NCI-H748 (cell line): Measurements from ENCODE around the gene GLIPR1.
"Not testable (repeated sequence)": the region's sequence is repeated elsewhere in the genome, so short reads cannot be mapped to it uniquely, and the experiment has no call there.

Experiments
- DNase-seq: peaks from one replicate; lab custom pipeline; 2025; ENCODE audit not compliant: unreplicated experiment; lab: John Stamatoyannopoulos, UW

GLIPR1 gene

DNA sequence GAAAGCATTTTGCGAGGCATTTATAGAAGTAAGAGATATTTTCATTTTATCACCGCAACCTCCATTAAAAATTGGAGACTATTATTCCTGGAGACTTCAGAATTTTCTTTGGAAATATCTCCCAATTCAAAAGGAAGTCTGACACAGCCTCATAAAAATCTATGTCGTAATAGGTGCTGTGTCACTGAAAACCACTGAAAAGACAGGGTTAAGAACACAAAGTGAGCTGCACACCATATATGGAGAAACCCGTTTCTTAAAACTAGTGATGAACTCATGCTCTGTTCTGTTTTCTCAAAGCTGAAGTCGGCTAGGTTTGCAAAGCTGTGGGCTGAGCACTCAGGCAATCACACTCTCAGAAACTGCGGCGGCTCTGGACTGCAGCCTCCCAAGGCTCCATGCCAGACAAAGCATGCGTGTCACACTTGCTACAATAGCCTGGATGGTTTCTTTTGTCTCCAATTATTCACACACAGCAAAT is at the start of gene GLIPR1:
GLIPR1 (plus strand) TSS at position 287 of the 481 bp plus-strand sequence; CDS start at position 413, 126 bp downstream.
- DNase-seq: no peak

DNA sequence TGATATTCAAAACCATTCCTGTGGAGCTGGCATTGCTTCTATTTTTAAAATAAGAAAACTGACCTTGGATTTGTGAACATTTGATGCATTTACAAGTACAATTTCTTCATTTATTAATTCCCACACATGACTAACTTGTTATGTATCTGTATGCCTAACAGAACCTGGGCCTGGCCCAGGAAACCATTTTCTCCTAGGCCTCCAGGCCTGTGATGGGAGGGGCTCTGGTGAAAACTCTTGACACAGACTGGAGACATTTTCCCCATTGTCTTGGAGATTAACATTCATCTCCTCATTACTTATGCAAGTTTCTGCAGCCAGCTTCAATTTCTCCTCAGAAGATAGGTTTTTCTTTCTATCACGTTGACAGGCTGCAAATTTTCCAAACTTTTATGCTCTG is 47.6 kb upstream of the GLIPR1 start:
- no peak for DNase-seq

DNA sequence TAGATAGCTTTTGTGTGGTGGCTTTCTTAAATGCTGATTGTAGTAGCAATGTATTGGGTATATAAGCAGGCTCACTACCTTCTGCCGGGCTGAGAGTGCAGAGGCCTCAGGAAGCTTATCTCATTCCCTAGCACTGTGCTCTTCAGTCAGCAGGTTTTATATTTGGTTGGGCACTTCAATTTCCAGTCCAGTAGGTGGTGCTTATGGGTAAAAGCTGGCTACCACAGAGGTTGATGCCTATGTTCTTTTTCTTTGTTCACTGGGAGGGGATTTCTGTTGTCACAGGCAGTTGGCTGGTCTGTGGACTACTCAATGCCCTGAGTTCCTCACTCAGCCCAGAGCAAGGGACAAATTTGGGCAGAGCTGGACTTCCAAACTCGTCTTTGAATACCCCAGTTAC is 43.0 kb upstream of the GLIPR1 start:
- DNase-seq: no peak

DNA sequence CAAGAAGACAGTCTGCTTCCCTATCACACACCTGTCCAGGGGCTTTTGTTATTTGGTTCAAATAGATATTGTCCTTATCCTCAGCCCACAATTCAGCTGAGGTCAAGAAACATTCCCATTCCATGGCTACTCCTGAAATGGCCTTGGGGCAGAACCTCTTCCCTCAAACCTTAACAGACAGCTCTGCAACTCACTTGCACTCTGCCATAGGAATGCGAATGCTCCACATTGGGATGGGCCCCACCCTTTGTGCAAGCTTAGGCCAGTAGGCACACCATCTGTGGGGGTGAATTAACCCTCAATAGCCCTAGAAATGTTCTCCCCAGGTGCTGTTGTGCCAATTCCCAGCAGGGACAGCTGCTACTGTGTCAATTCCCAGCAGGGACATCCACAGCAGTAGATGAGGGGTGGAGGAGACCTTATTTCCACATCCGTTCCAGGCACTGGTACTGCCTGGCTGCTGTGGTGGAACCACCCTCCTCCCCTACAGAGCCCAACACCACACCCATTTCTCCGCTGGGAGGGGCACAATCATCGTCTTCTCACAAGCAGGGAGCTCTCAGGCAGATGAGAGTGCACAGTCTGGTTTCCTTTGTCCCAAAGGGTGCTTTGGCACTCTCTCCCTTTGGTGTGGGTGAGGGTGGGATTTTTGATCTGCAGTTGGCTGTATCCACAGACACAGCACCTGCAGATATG is 42.3 kb upstream of the GLIPR1 start:
- DNase-seq: no peak

DNA sequence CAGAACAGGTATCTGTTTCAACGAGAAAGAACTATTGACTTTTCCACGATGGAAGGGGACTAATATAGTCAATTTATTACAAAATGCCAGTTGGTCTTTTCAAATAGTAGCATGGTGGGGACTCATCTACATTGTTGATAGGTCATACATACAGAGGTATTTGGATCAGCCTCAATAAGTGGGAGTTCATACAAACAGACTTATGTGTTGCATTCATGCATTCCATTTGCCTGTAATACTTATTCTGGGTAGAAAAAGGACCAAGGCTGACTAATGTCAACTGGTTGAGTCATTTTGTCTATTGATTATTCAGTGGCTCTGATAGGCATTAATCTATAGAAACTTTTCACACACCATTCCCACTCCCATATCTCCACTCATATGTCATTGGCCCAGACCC is 41.5 kb upstream of the GLIPR1 start:
- DNase-seq: no peak

DNA sequence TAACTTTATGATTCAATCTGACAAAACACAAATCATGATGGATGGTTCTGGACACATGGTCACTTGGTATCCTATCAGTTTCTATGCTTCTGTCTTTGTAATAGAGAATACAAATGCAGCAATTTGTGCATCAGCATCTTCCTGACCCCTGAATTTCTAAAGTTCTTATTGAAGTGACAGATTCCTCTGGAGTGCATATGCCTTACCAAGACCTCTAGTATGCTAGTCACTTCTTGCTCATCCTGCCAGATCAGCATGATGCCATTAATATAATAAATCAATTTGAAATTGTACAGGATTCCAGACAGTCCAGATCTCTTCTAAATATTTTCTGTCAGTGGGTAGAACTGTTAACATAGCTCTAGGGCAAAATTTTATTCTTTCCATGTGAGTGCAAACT is 40.6 kb upstream of the GLIPR1 start:
- DNase-seq: no peak

DNA sequence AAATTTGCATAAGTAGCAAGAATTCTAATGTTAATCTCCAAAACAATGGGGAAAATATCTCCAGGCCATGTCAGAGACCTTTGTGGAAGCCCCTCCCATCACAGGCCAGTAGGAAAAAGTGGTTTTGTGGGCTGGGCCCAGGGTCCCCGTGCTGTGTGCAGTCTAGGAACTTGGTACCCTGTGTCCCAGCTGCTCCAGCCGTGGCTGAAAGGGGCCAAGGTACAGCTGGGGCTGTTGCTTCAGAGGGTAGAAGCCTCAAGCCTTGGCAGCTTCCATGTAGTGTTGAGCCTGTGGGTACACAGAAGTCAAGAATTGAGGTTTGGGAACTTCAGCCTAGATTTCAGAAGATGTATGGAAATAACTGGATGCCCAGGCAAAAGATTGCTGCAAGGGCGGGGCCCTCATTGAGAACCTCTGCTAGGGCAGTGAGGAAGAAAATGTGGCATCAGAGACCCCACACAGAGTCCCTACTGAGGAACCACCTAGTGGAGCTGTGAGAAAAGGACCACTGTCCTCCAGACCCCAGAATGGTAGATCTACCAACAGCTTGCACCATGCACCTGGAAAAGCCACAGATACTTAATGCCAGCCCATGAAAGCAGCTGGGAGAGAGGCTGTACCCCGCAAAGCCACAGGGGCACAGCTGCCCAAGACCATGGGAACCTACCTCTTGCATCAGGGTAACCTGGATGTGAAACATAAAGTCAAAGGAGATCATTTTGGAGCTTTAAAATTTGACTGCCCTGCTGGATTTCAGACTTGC is 38.7 kb upstream of the GLIPR1 start:
- DNase-seq: not testable (repeated sequence)

DNA sequence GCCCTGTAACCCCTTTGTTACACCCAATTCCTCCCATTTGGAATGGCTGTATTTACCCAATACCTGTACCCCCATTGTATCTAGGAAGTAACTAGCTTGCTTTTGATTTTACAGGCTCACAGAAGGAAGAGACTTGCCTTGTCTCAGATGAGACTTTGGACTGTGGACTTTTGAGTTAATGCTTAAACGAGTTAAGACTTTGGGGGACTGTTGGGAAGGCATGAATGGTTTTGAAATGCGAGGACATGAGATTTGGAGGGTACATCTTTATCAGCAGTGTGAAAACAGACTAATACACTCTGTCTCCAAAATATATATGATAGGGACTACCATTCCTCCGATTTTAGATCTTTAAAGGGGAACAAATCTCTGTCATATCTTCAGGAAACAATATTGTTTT is 38.1 kb upstream of the GLIPR1 start:
- DNase-seq: not testable (repeated sequence)

DNA sequence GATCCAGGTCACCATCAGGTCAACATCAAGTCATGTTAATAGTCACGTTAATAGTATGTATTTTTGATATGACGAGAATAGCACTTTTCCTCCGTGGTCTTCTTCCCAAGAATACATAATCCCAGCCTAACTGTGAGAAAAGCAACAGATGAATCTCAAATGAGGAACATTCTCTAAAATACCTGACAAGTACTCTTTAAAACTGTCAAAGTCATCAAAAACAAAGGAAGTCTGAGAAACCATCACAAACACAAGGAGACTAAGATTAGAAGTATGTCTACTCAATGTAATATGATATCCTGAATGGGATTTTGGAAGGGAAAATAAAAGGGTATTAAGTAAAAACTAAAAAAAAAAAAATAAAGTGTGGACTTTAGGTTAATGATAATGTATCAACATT is 36.8 kb upstream of the GLIPR1 start:
- no peak for DNase-seq

DNA sequence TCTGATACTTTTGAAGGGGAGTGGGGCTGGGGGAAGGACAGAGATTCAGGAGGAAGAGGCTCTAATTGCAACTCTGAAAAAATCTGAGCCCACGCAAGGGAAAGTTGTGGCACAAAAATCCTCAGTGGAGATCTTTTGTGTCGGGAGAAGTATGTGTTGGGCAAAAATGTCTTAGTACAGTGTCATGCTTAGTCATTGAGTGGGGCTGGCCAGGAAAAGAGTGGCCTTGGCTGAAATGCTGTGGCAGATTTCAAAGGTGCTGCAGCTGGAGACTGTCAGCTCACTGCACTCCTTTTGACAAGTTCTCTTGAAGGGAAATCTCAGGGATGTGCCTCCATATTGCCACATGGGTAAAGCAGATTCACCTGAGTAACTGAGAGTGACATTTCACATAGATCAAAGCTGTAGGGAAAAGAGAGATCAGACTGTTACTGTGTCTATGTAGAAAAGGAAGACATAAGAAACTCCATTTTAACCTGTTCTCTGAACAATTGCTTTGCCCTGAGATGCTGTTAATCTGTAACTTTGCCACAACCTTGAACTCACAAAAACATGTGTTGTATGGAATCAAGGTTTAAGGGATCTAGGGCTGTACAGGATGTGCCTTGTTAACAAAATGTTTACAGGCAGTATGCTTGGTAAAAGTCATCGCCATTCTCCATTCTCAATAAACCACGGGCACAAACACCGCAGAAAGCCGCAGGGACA is 36.0 kb upstream of the GLIPR1 start:
- DNase-seq: no peak

DNA sequence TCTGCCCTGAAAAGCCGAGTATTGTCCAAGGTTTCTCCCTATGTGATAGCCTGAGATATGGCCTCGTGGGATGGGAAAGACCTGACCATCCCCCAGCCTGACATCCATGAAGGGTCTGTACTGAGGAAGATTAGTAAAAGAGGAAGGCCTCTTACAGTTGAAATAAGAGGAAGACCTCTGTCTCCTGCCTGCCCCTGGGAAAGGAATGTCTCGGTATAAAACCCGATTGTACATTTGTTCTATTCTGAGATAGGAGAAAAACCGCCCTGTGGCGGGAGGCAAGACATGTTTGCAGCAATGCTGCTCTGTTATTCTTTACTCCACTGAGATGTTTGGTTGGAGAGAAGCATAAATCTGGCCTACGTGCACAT is 35.4 kb upstream of the GLIPR1 start:
- DNase-seq: not testable (repeated sequence)

DNA sequence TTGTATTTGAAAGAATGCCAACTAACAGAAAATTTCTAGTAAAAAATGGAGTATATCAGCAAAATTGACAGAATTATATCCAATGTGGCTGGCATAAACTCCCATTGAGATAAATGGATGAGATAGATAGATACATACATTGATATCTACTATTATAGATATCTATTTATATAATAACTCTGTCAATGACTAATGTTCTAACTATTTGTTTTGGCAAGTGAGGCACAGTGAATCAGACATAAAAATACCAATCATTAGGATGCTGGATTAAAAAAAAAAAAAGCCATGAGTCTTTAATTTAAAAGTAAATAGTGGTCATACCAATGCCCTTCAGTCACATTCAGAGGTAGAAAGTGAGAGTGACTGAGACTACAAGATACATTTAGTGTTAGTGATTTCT is 33.7 kb upstream of the GLIPR1 start:
- no peak for DNase-seq

DNA sequence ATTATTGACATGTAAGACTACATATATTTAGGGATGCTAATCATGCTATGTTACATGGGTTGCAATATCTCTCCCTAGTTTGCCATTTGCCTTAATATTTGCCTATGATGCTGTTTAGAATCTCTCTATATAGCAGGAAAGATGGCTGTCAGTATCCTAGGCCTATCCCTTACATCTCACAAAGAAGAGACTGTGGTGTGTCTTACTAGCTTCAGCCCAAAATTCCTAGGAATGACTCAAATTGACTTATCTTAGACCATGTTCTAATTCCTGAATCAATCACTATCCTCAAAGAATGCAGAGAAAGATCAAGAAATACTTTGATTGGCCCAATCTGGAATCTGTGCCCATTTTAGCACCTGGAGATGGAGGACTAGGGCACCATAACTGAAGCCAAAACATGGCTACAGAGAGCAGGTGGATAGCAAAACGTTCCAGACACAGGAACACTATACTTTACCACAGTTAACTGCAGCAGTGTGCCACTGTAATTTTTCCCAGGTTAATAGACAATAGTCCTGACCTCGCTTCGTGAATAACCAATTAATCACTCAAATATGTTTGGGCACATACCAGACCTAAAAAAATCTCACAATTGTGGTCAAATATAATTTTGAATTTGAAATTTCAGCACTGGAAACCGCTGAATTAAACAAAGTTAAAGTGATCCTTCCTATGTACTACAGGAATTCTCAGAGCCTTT is 32.7 kb upstream of the GLIPR1 start:
- DNase-seq: no peak

DNA sequence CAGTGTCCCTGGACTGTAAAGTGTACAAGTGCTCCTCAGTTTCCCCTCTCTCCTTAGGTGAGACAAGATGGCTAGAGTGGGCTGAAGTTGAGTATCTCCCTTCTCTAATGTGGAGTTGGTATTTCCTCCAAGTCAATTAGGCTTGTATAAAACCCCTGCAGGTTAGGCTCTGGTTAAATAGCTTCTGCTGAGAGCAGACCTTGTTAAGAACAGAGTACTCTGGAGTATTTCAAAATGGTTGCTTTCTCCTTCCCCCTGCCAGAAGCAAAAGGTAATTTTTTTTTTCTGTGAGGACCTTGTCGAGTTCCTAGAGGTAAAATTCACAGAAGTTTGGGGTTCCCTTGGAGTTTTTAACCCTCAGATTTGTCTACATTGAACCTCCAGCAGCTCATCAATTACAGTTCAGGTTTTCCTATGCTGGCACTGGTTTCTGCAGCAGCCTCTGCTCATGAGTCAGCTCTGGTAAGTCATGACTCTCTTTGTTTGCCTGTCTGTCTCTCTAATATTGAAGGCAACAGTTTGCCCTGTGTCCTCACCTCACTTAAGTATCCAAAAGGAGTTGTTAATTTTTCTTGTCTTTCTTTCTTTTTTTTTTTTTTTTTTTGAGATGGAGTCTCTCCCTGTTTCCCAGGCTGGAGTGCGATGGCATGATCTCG is 27.8 kb upstream of the GLIPR1 start:
- no peak for DNase-seq

DNA sequence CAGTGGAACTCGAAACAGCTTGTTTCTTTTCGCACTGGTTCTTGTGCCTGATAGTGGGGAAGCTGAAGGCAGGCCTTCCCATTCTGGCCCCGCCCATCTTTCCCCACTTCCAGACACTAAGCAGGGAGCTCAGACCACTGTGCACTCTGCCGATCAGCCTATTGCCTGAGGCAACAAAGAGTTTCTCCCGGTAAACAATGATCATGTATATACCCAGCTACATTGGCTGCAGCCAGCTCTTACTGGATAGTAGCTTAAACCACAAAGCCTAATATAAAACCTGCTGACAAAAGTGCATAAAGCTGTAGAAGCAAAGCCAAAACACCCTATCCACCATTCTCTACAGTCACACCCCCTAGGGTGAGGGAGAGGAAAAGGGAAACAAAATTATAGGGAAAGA is 24.7 kb upstream of the GLIPR1 start:
- peak; percentile 39 for DNase-seq

DNA sequence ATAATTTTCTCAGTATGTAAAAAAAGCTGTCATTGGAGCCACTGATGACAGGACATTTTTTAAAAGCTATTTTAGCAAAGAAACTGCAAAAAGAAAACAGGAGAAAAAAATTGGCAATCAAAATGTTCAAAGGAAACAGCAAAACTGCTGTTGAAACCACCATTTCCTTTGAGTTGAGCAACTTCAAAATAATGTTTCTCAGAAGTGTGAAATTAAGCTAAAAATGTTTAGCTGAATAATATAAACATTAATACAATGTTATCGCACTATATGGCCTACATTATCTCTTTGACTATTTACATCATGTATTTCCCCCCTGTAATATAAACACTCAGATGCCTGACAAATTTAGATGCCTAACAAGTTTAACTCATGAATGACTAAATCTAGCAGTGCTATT is 23.4 kb upstream of the GLIPR1 start:
- no peak for DNase-seq

DNA sequence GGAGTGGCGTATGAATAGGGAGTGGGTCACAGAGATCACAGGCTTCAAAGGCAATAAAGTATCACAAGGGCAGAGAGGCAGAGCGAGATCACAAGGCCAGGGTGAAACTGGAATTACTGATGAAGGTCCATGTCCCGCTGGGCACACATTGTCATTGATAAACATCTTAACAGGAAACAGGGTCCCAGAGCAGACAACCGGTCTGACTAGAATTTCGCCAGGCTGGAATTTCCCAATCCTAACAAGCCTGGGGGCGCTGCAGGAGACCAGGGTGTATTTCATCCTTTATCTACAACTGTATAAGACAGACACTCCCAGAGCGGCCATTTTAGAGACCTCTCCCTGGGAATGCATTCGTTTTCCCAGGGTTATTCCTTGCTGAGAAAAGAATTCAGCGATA is 22.7 kb upstream of the GLIPR1 start:
- not testable (repeated sequence) for DNase-seq

DNA sequence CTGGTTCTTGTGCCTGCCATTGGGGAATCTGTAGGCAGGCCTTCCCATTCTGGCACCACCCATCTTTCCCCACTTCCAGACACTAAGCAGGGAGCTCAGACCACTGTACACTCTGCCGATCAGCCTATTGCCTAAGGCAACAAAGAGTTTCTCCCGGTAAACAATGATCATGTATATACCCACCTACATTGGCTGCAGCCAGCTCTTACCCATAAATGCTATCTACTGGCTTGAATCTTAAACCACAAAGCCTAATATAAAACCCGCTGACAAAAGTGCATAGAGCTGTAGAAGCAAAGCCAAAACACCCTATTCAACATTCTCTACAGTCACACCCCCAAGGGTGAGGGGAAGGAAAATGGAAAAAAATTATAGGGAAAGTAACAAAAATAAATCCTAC is 20.8 kb upstream of the GLIPR1 start:
- no peak for DNase-seq

DNA sequence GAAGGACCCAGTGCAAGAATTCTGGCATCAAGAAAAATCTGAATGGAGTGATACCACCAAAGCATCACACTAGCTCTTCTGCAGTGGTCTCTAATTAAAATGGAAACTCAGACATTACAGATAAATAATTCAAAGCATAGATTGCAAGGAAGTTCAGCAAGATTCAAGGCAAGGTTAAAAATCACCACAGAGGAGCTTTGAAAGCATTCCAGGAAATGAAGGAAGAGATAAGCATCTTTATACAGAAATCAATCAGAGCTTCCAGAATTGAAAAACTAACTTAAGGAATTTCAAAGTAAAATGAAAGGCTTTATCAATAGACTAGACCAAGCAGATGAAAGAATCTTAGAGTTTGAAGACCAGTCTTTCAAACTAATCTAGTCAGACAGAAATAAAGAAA is 20.4 kb upstream of the GLIPR1 start:
- DNase-seq: no peak

DNA sequence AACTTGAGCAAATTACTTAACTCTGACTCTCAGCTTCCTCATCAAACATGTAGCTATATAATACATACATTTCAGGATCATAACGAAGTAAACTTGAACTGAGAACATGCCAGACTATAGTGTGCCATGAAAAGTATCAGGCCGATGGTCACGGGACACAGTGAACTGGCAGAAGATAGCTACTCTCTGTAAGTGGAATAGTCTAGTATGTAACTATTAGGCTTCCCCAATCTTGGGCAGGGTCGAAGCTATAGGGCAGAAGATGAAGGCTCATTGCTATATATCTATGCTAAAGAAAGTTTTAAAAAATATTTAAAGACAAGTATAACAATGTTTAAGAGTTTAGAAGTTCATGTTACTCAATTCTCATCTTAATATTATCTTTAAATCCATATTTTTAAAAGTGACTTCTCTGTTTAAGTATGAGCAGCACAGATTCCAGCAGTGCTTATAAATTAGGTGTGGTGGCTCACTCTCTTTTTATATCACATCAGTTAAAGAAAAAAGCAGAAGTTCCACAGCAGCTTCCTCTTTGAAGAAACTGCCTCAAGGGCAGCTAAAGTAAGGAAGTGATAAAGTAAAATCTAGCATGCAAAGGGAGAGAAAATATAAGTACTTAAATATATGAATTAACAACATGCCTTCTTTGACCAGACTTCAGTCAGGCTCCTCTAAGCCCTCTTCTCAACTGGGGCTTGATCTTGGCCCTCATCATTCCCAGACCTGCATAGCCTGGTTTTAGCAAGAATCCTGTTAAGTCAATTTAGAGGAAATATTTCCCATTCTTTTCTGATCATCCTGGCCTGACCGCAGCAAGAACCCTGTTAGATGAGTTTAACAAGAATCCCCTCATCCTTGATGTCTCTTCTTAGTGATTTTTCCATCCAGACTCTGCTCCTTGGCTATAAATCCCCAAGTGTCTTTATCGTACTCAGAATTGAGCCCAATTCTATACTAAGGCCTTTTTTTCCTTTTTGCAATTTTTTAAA is 8.4 kb upstream of the GLIPR1 start:
- no peak for DNase-seq
